KMS-11 (cell line): ENCODE measurements around the gene ZNF611.
A peak's percentile ranks its signal among the peaks of the same experiment; 100 is the strongest.
"Not testable (repeated sequence)": the region's sequence is repeated elsewhere in the genome, so short reads cannot be mapped to it uniquely, and the experiment has no call there.

Experiments used
- H2AFZ ChIP-seq: fragments of 200-600 bp; sonication (generic); 2 replicates; pipeline ENCODE4 v1.6.1; 2016; ENCODE audit warnings: antibody characterized with exemption, mixed run types, low read depth
- H3K27ac ChIP-seq: fragments of 200-600 bp; sonication (generic); 2 replicates; pipeline ENCODE4 v1.6.1; 2016; ENCODE audit warnings: mild to moderate bottlenecking, mixed run types
- H3K27me3 ChIP-seq: fragments of 200-600 bp; sonication (generic); 2 replicates; pipeline ENCODE4 v1.6.1; 2017; ENCODE audit warnings: mild to moderate bottlenecking, low read depth, mixed run types, moderate library complexity; ENCODE audit not compliant: insufficient read depth
- H3K36me3 ChIP-seq: fragments of 200-600 bp; sonication (generic); 2 replicates; pipeline ENCODE4 v1.6.1; 2017; ENCODE audit warnings: mild to moderate bottlenecking, mixed run types; ENCODE audit not compliant: insufficient read depth
- H3K4me1 ChIP-seq: fragments of 200-600 bp; sonication (generic); 2 replicates; pipeline ENCODE4 v1.6.1; 2016; ENCODE audit warnings: mild to moderate bottlenecking, low read depth, mixed run types; ENCODE audit not compliant: poor library complexity, severe bottlenecking
- H3K4me2 ChIP-seq: fragments of 200-600 bp; sonication (generic); 2 replicates; pipeline ENCODE4 v1.7.0; 2016; ENCODE audit warnings: mild to moderate bottlenecking, mixed run types
- H3K4me3 ChIP-seq: fragments of 200-600 bp; sonication (generic); IDR thresholded peaks from 2 replicates; pipeline ENCODE4 v1.6.1; 2017; ENCODE audit warnings: low read depth, low read length, mixed read lengths; ENCODE audit not compliant: insufficient read depth
- H3K79me2 ChIP-seq: fragments of 200-600 bp; sonication (generic); 2 replicates; pipeline ENCODE4 v1.6.1; 2016; ENCODE audit warnings: low read depth, mixed run types; ENCODE audit not compliant: insufficient read depth
- H3K9ac ChIP-seq: fragments of 200-600 bp; sonication (generic); 2 replicates; pipeline ENCODE4 v1.6.1; 2016; ENCODE audit warnings: mild to moderate bottlenecking, mixed run types
- H4K20me1 ChIP-seq: fragments of 200-600 bp; sonication (generic); 2 replicates; pipeline ENCODE4 v1.6.1; 2016; ENCODE audit warnings: mild to moderate bottlenecking, mixed run types; ENCODE audit not compliant: insufficient read depth
- TF ChIP-seq, protein P1 (sequence below): fragments of 200-600 bp; sonication (generic); conservative IDR thresholded peaks from 2 replicates; pipeline ENCODE4 v1.6.1; 2017; ENCODE audit warnings: low read depth, mild to moderate bottlenecking, antibody characterized with exemption, low read length, moderate library complexity, mixed read lengths

Gene ZNF611

DNA sequence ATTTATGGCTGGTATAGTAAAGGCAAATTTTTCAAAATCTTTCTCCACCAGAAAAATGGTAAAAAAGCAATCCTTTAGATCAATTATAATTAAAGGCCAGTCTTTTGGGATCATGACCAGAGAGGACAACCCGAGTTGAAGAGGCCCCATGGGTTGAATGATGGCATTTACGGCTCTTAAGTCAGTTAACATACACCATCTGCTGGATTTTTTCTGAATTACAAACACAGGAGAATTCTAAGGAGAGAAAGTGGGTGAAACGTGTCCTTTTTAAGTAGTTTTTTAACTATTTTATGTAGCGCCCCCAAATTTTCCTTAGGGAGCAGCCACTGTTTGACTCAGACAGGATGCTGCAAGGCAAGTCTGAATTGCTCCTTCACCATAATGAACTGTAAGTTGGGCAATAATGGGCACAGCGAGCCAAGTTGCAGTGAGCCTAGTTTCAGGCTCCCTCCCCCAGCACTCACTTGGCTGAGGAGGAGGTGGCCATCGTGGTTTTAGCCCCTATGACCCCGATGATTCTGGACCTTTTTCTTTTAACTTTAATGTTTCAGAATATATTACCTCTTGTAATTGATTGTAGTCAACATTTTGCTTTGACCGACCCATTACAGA lies 13.6 kb upstream of the ZNF611 start:
- Histone ChIP-seq H3K27me3 (no peaks in the 10 kb centered on the region), H3K79me2 (no peaks in the 10 kb centered on the region), H3K4me2 (no peak overlapping the region), H4K20me1 (no peaks in the 10 kb centered on the region), H3K27ac (no peak overlapping the region), H2AFZ (no peak overlapping the region), H3K9ac (no peak overlapping the region), H3K4me1 (no peaks in the 10 kb centered on the region), H3K36me3 (no peaks in the 10 kb centered on the region), H3K4me3 (no peak overlapping the region)
- TF ChIP-seq, protein P1, sequence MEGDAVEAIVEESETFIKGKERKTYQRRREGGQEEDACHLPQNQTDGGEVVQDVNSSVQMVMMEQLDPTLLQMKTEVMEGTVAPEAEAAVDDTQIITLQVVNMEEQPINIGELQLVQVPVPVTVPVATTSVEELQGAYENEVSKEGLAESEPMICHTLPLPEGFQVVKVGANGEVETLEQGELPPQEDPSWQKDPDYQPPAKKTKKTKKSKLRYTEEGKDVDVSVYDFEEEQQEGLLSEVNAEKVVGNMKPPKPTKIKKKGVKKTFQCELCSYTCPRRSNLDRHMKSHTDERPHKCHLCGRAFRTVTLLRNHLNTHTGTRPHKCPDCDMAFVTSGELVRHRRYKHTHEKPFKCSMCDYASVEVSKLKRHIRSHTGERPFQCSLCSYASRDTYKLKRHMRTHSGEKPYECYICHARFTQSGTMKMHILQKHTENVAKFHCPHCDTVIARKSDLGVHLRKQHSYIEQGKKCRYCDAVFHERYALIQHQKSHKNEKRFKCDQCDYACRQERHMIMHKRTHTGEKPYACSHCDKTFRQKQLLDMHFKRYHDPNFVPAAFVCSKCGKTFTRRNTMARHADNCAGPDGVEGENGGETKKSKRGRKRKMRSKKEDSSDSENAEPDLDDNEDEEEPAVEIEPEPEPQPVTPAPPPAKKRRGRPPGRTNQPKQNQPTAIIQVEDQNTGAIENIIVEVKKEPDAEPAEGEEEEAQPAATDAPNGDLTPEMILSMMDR = peak; percentile 33; the same call in 1 of the 2 replicates

DNA sequence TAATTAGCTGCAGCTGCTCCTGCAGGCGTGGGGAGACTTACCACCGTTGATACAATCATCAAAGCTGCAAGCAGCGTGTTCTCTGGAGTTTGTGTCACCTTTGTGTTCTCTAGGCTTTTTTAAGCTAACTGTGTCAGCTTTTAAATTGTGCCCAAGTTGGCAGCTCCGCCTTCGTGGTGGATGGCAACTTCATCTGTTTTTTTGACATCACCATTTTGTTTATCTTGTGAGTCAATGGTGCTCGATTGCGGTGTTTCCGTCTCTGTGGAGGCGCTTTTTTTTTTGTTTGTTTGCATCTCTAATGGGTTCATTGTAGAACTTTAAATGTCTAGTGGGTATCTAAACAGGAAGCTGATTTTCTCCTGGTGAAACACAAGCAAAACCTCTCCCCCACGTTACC lies 11.1 kb upstream of the ZNF611 start:
- H2AFZ ChIP-seq, H3K4me2 ChIP-seq, H3K36me3 ChIP-seq, H4K20me1 ChIP-seq, H3K79me2 ChIP-seq, H3K4me3 ChIP-seq, H3K27me3 ChIP-seq, H3K27ac ChIP-seq, H3K9ac ChIP-seq, H3K4me1 ChIP-seq: not testable (repeated sequence)

DNA sequence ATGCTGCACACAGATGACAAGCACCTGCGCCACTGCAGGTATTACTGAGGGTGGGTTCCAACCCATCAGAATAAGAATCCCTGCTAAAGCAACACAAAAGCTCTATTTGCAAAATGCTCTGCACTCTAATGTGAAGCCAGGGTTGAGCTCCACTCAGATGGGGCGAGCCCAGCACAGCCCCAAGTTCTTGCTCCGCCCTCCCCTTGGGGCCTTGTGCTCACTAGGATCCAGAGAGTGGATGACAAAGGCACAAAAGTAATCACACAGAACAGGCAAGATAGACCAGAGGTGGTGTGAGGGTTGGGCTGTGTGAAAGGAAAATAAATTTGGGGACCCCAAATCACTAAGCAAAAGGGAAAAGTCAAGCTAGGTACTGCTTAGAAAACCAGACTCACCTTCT lies 8.2 kb upstream of the ZNF611 start:
- TF ChIP-seq, protein P1 = no peak
- Histone ChIP-seq H3K4me2 (no peak overlapping the region), H3K4me1 (no peaks in the 10 kb centered on the region), H3K9ac (no peak overlapping the region), H3K27me3 (no peaks in the 10 kb centered on the region), H3K36me3 (no peaks in the 10 kb centered on the region), H3K4me3 (no peak overlapping the region), H3K79me2 (no peaks in the 10 kb centered on the region), H2AFZ (no peak overlapping the region), H4K20me1 (no peaks in the 10 kb centered on the region), H3K27ac (no peak overlapping the region)

DNA sequence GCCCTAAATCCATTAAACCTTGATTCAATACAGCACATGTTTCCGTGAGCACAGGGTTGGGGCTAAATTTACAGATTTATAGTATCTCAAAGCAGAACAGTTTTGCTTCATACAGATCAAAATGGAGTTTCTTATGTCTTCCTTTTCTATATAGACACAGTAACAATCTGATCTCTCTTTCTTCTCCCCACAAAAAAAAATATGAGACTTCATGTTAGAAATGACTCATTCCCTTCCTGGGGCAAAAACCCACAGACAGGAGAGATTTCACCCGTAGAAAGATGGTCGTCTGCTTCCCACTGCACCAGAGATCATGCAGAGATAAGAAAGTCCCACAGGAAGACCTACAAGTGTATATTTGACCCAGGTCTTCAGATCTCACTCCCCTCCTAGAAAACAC lies 7.7 kb upstream of the ZNF611 start:
- no peaks in the 10 kb centered on the region for H3K4me1 ChIP-seq
- no peaks in the 10 kb centered on the region for H3K79me2 ChIP-seq
- H3K9ac ChIP-seq = no peak overlapping the region
- H4K20me1 ChIP-seq = no peaks in the 10 kb centered on the region
- no peak overlapping the region for H3K4me2 ChIP-seq
- H3K36me3 ChIP-seq = no peaks in the 10 kb centered on the region
- no peak overlapping the region for H3K4me3 ChIP-seq
- no peaks in the 10 kb centered on the region for H3K27me3 ChIP-seq
- H2AFZ ChIP-seq = no peak overlapping the region
- TF ChIP-seq, protein P1 = no peak
- H3K27ac ChIP-seq = no peak overlapping the region

DNA sequence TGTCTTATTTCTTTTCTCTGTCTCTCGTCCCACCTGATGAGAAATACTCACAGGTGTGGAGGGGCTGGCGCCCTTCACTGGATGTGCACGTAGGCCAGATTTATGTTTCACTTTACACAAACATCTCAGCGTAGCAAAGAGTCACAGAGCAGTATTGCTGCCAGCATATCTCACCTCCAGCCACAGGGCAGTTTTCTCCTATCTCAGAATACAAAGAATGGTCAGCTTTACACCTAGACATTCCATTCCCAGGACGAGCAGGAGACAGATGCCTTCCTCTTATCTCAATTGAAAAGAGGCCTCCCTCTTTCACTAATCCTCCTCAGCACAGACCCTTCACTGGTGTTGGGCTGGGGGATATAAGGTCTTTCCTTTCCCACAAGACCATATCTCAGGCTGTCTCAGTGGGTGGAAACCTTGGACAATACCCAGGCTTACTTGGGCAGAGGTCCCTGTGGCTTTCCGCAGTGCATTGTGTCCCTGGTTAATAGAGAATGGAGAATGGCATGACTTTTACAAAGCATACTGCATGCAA lies 7.2 kb upstream of the ZNF611 start:
- no peaks in the 10 kb centered on the region for H3K4me1 ChIP-seq
- no peak overlapping the region for H3K4me2 ChIP-seq
- no peak overlapping the region for H3K4me3 ChIP-seq
- H3K9ac ChIP-seq = no peak overlapping the region
- H3K79me2 ChIP-seq = no peaks in the 10 kb centered on the region
- H3K27me3 ChIP-seq = no peaks in the 10 kb centered on the region
- H3K36me3 ChIP-seq = no peaks in the 10 kb centered on the region
- no peak overlapping the region for H2AFZ ChIP-seq
- H3K27ac ChIP-seq = no peak overlapping the region
- TF ChIP-seq, protein P1 = no peak
- H4K20me1 ChIP-seq = no peaks in the 10 kb centered on the region

DNA sequence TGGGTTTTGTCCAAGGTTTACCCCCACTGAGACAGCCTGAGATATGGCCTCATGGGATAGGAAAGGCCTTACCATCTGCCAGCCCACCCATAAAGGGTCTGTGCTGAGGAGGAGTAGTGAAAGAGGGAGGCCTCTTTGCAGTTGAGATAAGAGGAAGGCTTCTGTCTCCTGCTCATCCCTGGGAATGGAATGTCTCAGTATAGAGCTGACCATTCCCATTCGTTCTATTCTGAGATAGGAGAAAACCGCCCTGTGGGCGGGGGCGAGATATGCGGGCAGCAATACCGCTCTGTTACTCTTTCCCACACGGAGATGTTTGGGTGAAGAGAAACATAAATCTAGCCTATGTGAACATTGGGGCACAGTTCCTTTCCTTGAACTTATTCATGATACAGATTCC lies 6.5 kb upstream of the ZNF611 start:
- H3K27me3 ChIP-seq, H4K20me1 ChIP-seq, H3K27ac ChIP-seq, H3K36me3 ChIP-seq, H3K79me2 ChIP-seq, H2AFZ ChIP-seq, H3K4me3 ChIP-seq, H3K9ac ChIP-seq, H3K4me2 ChIP-seq, H3K4me1 ChIP-seq: not testable (repeated sequence)
